BLaER1 (cell line): Measurements from ENCODE around the gene APBB1.
A peak's percentile ranks its signal among the peaks of the same experiment; 100 is the strongest.

Experiments
- H3K27ac ChIP-seq: shearing (Covaris generic); formaldehyde crosslinking; 2 replicates; pipeline ENCODE4 v1.8.1; 2022
- H3K27me3 ChIP-seq: shearing (Covaris generic); formaldehyde crosslinking; 2 replicates; pipeline ENCODE4 v1.8.1; 2022
- H3K36me3 ChIP-seq: shearing (Covaris generic); formaldehyde crosslinking; 2 replicates; pipeline ENCODE4 v1.8.1; 2022
- H3K4me1 ChIP-seq: shearing (Covaris generic); formaldehyde crosslinking; 2 replicates; pipeline ENCODE4 v1.8.1; 2022
- H3K4me2 ChIP-seq: shearing (Covaris generic); formaldehyde crosslinking; 2 replicates; pipeline ENCODE4 v1.8.1; 2022
- H3K4me3 ChIP-seq: shearing (Covaris generic); formaldehyde crosslinking; 2 replicates; pipeline ENCODE4 v1.8.1; 2022
- H3K9ac ChIP-seq: shearing (Covaris generic); formaldehyde crosslinking; 2 replicates; pipeline ENCODE4 v1.8.1; 2022
- H3K9me3 ChIP-seq: shearing (Covaris generic); formaldehyde crosslinking; 2 replicates; pipeline ENCODE4 v1.8.1; 2022
- H4K20me1 ChIP-seq: shearing (Covaris generic); formaldehyde crosslinking; 2 replicates; pipeline ENCODE4 v1.8.1; 2022
- Cebpa-rat ChIP-seq: shearing (Covaris generic); IDR thresholded peaks from 2 replicates; pipeline ENCODE4 v1.8.1; 2022

The APBB1 gene

DNA sequence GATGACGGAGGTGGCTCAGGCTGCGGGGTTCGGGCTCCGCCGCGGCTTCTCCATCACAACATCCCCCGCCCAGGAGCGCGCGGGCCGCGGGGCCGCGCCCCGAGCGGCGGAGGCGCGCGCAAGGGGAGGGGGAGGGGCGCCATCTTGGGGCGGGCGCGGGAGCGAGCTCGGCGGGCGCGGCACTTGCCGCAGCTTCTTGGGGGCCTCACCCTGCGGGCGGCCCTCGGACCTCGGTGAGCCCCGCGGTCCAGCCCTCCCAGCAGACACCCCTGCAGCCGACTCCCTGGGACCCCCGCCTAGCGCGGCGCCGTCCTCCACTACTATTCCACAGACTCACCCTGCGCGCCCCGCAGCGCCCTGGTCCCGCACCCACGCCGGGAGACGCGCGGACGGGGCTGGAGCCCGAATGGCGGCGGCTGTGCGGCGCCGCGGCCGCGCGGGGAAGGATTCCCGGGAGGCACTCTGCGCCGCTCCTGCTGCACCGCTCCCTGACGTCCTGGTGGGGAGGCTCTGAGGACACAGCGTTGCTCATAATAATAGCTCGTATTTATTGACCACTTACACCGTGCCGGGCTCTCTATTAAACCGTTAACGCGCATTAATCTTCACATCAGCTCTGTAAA is at the start of gene APBB1:
Gene APBB1 (minus strand): TSS at position 86 of the 623 bp plus-strand sequence. CDS start 7,747 bp downstream, outside the sequence.
- Histone ChIP-seq H4K20me1 (0 out of 2 replicates have a peak, but pooled peaks cover 7% of the 10 kb centered on the region), H3K27ac (peak within 1 kb of the TSS; percentile 83), H3K4me3 (peak within 1 kb of the TSS; percentile 91), H3K9me3 (no peaks in the 10 kb centered on the region), H3K9ac (peak within 1 kb of the TSS; percentile 86), H3K4me1 (peaks cover 19% of the 10 kb centered on the region), H3K27me3 (peaks cover 9% of the 10 kb centered on the region; the same call in 1 of the 2 replicates), H3K4me2 (peak within 1 kb of the TSS; percentile 92), H3K36me3 (no peaks in the 10 kb centered on the region)
- TF ChIP-seq Cebpa-rat: no peak

DNA sequence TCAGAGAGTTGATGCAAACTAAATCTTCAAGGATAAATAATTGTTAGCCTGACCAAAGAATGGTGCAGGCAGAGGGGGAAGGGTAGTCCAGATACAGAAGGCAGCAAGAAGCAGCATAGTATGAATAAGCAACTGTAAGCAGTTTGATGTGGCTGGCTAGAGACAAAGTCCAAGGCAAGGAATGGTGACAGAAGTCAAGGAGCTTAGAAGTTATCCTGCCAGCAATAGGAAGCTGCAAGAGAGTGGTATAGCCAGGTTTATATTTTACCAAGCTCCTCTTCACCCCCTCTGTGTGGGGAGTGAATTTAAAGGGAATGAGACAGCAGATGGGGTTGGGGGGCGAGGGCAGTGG is 40.2 kb upstream of the APBB1 start:
- Histone ChIP-seq H3K36me3 (peaks cover 54% of the 10 kb centered on the region), H3K4me3 (no peak overlapping the region), H4K20me1 (no peaks in the 10 kb centered on the region), H3K9me3 (no peaks in the 10 kb centered on the region), H3K27me3 (no peaks in the 10 kb centered on the region), H3K27ac (no peak overlapping the region), H3K4me2 (no peak overlapping the region), H3K4me1 (no peaks in the 10 kb centered on the region), H3K9ac (no peak overlapping the region)
- no peak for TF ChIP-seq Cebpa-rat

DNA sequence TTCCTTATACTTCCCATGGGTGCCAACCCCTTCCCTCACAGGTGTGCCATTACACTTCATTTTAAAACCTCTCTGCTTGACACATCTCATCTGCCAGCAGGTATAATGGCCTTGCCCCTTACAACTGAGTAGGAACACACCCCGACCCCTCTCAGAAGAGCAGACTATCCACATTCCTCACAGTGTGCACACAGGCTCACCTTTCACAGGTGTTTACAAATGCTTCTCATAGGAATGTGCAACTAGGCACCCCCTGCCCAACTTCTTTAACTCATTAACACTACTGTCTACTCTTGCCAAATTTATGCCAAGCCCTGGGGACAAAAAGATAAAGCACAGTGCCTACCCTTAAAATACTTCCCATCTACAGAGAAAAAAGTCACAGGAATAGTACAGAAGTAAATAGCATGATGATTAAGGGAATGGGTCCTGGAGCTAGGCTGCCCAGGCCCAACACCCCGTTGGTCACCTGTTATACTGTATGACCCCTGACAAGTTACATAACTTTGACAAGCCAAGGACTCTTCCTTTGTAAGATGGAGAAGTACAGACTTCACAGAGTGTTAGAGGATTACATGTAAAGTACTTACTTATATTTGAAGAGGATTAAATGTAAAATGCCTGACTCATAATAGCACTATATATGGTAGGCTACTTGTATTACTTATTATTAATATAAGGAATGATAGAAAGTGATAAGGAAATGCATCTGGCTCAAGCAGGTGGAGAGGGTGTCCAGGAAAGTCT is 39.6 kb upstream of the APBB1 start:
- H3K9me3 ChIP-seq: no peaks in the 10 kb centered on the region
- H3K36me3 ChIP-seq: peaks cover 54% of the 10 kb centered on the region
- H3K4me1 ChIP-seq: no peaks in the 10 kb centered on the region
- no peaks in the 10 kb centered on the region for H4K20me1 ChIP-seq
- no peak overlapping the region for H3K4me3 ChIP-seq
- H3K27me3 ChIP-seq: no peaks in the 10 kb centered on the region
- TF ChIP-seq Cebpa-rat: no peak
- H3K9ac ChIP-seq: no peak overlapping the region
- no peak overlapping the region for H3K4me2 ChIP-seq
- no peak overlapping the region for H3K27ac ChIP-seq

DNA sequence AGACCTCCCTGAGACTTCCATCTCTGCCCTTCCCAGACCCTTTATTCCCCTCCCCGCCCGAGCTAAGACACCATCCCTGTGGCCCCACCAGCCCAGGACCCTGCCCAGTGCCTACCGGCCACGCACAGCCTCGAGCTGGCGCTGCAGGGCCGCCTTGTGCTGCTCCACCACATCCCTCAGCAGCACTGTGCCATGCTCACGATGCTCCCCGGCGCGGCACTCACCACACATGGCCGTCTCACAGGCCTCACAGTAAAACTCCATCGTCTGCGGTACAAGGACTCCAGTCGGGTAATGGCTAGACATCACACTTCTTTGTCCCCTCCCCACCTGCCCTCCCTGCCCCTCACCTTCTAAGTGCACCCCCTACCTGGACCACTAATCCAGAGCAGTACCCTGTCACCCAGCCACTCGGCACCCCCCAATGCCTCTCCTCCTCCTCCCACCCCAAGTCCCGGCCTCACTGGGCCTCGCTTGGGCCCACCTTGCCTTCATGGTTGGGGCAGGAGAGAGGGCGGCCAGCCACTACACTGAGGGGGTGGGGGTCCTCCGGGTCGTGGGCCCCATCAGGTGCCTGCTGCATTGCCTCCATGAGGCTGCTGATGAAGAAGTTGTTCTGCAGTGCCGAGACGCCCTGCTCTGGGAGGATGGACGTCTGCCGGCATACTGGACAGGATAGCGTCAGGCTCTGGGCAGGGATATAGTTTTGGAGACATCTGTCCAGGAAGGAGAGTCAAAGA is 38.9 kb upstream of the APBB1 start:
- H3K36me3 ChIP-seq: peaks cover 56% of the 10 kb centered on the region

DNA sequence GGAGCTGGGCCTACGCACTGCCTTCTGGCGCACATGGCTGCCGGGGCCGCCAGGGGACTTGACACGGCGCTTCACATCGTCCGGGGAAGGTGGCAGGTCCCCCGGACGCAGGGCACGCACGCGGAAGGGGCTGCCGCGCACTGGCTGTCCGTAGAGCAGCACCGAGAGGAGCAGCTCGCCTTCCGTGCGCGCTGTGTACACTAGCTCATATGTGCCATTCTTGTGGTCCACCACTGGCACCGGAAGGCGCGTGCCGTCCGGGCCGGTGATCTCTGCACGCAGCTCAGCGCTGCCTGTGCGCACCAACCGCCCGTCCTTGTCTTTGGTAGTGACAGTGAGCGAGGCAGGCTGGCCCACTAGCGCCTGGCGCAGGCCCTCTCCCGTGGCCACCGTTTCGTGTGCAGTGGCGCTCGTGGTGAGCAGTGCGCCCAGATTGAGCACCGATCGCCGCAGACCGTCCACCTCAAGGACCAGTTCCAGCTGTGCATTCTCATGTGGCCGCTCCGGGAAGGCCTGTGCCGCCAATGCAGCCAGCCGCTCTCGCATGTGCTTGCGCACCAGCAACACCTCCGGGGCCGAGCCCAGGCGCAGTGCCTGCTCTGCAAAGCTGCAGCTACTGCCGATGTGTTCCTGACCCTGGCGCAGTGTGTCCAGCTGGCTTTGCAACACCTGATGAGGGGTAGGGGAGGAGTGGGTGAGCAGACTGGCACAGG is 37.6 kb upstream of the APBB1 start:
- Histone ChIP-seq H3K9ac (no peak overlapping the region), H3K9me3 (no peaks in the 10 kb centered on the region), H4K20me1 (no peaks in the 10 kb centered on the region), H3K4me2 (no peak overlapping the region), H3K36me3 (peaks cover 67% of the 10 kb centered on the region), H3K4me3 (no peak overlapping the region), H3K27ac (no peak overlapping the region), H3K27me3 (no peaks in the 10 kb centered on the region), H3K4me1 (no peaks in the 10 kb centered on the region)
- TF ChIP-seq Cebpa-rat: no peak

More for the DNA sequence above, 38.9 kb upstream of the APBB1 start:
- Histone ChIP-seq H3K4me1 (no peaks in the 10 kb centered on the region), H3K4me2 (no peak overlapping the region), H3K9ac (no peak overlapping the region), H3K9me3 (no peaks in the 10 kb centered on the region), H4K20me1 (no peaks in the 10 kb centered on the region), H3K27me3 (no peaks in the 10 kb centered on the region), H3K27ac (no peak overlapping the region), H3K4me3 (no peak overlapping the region)
- no peak for TF ChIP-seq Cebpa-rat

DNA sequence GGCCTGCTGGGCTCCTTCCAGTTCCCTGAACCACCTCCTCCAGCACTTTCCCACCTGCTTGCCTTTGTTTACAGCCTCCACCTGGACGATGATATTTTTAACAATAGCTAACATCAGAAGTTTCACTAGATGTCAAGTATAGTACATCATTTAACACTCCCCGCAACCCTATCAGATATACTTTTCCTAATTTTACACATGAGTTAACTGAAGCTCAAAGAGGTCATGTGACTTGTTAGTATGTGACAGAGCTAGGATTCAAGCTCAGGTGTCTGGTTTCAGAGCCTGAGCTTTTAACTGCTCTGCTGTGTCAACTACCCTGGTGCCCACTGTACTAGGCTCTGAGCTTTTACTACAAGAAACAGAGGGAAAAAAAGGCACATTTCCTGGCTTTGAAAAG is 36.2 kb upstream of the APBB1 start:
- Histone ChIP-seq H3K4me1 (no peaks in the 10 kb centered on the region), H3K36me3 (peaks cover 81% of the 10 kb centered on the region), H3K9me3 (no peaks in the 10 kb centered on the region), H4K20me1 (no peaks in the 10 kb centered on the region), H3K27me3 (no peaks in the 10 kb centered on the region), H3K9ac (no peak overlapping the region), H3K27ac (no peak overlapping the region), H3K4me3 (no peak overlapping the region), H3K4me2 (no peak overlapping the region)
- no peak for TF ChIP-seq Cebpa-rat

DNA sequence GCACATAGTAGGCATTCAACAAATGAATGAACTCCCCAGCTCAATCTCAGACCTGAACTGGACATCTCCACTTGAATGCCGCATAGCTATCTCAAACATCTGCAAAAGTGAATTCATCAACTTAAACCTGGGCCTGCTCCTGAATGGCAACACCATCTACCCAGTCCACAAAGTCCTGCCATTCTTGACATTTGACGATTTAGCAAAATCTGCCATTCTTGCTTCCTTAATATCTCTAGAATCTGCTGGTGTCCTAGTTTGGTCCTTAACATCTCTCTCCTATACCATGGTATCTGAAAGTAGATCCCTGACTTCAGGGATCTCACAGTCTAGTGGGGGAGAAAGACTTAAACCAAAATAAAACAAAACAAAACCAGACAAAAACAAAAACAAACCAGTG is 34.3 kb upstream of the APBB1 start:
- TF ChIP-seq Cebpa-rat: no peak
- Histone ChIP-seq H3K36me3 (peaks cover 90% of the 10 kb centered on the region), H3K27ac (no peak overlapping the region), H3K9me3 (no peaks in the 10 kb centered on the region), H3K4me2 (no peak overlapping the region), H4K20me1 (no peaks in the 10 kb centered on the region), H3K27me3 (no peaks in the 10 kb centered on the region), H3K4me3 (no peak overlapping the region), H3K9ac (no peak overlapping the region), H3K4me1 (no peaks in the 10 kb centered on the region)

DNA sequence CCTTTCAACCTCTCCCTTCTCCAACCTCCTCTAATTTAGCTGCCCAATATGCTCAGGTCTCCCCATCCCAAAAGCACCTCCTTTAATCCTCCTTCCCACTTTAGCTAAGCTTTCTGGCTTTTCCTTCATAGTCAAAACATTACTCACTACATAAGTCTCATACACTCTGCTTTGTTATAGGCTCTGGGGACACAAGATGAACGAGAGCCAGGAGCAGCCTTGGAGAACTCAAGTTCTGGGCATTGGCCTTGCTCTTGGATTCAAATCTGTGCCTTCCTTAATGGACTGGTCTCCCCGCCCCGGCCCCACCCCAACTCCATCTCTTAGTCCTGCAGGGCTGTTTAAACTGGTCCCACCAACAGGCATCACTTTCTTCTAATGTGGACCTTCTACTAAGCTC is 33.3 kb upstream of the APBB1 start:
- Histone ChIP-seq H3K9me3 (no peaks in the 10 kb centered on the region), H3K27ac (no peak overlapping the region), H3K27me3 (no peaks in the 10 kb centered on the region), H3K4me3 (no peak overlapping the region), H4K20me1 (no peaks in the 10 kb centered on the region), H3K36me3 (peaks cover 81% of the 10 kb centered on the region), H3K4me1 (no peaks in the 10 kb centered on the region), H3K4me2 (no peak overlapping the region), H3K9ac (no peak overlapping the region)
- no peak for TF ChIP-seq Cebpa-rat

DNA sequence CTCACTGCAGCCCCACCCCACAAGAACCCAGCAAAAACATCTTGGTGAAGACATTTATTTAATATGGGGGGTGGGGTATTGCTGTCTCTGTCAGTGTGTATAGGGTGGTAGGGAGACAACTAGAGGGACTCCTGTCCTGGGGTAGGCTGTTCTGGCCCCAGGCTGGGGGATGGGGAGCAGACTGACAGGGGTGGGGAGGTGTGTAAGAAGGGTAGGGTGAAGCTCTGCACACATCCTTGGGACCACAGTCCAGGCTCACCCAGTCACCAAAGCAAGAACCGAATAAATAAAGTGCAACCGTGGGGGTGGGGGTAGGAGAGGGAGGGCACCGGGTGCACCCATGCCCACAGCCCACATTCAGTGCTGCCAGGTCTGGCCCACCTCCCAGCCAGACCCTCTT is 29.7 kb upstream of the APBB1 start:
- Histone ChIP-seq H3K4me3 (no peak overlapping the region), H3K4me1 (no peaks in the 10 kb centered on the region), H4K20me1 (no peaks in the 10 kb centered on the region), H3K27me3 (no peaks in the 10 kb centered on the region), H3K36me3 (peaks cover 45% of the 10 kb centered on the region), H3K9ac (no peak overlapping the region), H3K4me2 (no peak overlapping the region), H3K9me3 (no peaks in the 10 kb centered on the region), H3K27ac (no peak overlapping the region)
- no peak for TF ChIP-seq Cebpa-rat
